NCI-H345 treated with DMSO at 0.1 percent for 48 hours (cell line): ENCODE data around the gene ARL4D.
A peak's percentile ranks its signal among the peaks of the same experiment; 100 is the strongest.
"Not testable (repeated sequence)": the region's sequence is repeated elsewhere in the genome, so short reads cannot be mapped to it uniquely, and the experiment has no call there.

ENCODE experiments used
- DNase-seq: peaks from one replicate; lab custom pipeline; 2025; ENCODE audit not compliant: unreplicated experiment; lab: John Stamatoyannopoulos, UW

ARL4D gene, protein sequence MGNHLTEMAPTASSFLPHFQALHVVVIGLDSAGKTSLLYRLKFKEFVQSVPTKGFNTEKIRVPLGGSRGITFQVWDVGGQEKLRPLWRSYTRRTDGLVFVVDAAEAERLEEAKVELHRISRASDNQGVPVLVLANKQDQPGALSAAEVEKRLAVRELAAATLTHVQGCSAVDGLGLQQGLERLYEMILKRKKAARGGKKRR

DNA sequence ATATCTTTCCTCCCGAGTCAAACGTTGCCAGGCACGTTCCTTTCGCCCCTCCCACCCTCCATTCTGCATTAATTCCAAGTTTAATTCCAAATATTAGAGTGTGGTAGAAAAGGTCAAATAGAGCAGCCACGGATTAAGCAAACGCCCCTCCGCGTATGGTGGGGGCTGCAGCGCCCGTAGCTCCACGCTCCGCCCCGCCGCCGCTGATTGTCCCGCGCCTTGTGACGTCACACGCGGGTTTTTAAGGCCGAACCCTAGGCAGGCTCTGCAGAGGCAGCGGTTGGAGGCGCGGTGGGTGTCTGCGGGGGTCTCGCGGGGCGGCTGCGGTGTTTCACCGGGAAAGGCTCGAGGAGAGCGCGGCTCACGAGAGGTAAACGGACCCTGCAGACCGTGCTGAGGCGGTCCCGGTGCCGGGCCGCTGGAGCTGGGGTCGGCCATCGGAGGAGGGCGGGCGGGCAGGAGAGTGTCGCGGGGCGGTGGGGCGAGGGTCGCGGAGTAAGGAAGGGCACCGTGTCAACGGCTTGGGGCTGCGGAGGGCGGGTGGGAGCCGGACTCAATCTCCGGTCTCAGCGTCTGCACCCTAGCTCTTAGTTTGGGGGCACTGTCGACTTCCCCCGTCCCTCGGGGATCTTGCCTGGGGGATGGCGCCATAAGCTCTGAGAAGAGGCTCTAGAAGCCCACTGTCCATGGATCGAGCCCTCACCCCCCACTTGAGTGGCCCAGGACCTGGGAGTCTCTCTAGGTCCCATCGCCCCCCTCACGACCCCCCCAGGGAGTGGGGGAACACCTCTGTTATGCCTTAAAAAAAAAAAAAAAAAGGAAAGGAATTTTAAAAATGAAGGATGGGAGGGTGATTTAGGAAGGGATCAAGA lies at the start of gene ARL4D:
ARL4D (plus strand) TSS at position 270 of the 872 bp plus-strand sequence. CDS start 740 bp downstream, outside the sequence.
- peak; percentile 76 for DNase-seq

DNA sequence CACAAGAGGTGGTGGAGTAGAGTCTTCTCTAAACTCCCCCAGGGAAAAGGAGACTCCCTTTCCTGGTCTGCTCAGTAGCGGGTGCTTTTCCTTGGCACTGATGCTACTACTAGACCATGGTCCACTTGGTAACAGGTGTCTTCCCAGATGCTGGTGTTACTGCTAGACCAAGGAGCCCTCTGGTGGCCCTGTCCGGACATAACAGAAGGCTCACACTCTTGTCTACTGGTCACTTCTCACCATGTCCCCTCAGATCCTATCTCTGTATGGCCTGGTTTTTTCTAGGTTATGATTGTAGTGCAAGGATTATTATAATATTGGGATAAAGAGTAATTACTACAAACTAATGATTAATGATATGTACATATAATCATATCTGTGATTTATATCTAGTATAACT lies 49.7 kb upstream of the ARL4D start:
- no peak for DNase-seq

DNA sequence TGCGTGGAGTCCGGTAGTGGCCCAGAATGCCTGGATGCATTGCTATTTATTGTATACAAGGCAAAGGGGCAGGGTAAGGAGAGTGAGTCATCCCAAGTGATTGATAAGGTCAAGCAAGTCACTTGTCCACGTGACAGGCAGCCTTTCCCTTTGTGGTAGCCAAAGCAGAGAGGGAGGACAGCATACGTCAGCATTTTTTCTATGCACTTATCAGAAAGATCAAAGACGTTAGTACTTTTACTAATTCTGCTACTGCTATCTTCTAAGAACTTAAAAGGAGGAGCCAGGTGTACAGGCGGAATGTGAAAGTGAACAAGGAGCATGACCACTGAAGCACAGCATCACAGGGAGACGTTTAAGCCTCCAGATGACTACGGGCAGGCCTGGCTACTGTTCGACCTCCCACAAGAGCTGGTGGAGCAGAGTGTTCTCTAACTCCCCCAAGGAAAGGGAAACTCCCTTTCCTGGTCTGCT lies 47.9 kb upstream of the ARL4D start:
- no peak for DNase-seq

DNA sequence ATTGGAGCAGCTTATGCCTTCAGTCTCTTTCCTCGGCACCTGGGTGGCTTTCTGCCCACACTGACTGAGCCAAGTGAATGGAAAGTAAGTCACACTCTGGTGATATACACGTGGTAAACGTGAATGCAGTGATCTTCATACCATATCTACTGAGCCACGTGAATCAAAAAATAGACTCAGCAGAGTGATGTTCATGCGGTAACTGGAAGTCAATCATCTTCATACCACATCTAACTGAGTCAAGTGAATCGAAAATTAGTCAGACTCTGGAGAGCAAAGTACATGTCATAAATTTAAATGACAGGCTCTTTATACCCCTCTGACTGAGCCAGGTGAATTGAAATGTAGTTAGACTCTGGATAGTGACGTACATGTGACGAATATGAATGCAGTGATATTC lies 47.1 kb upstream of the ARL4D start:
- DNase-seq, result no peak

DNA sequence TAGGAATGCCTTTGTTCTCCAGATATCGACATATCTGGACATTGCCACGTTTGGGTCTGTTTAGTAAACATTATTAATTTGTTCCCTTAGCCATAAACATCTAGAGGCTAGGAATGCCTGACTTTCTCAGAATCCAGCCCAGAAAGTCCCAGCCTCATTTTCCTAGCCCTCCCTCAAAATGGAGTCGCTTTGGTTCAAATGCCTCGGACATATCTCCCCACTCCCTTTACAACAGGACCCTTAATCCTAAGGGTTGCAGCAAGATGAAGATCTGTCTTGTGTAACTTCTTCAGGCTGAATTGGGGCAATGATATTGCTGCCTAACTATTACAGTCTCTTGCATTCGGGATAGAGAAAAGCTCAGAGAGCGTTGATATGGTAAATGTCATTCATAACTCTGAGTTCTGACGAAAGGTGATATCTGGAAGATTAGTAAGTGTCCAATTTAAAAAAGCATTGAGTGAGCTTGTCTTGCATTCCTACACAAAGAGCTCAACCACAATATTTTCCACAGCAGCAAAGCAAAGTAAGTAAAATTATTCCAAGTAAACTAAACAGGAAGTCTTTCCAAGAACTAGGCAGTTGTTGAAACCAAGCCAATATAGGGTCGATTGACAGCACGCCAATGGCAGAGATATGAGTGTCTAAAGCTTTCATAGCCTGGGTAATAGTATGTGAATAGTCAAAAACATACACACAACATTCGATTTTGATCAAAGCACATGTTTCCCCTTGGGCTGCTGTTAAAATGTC lies 46.0 kb upstream of the ARL4D start:
- no peak for DNase-seq

DNA sequence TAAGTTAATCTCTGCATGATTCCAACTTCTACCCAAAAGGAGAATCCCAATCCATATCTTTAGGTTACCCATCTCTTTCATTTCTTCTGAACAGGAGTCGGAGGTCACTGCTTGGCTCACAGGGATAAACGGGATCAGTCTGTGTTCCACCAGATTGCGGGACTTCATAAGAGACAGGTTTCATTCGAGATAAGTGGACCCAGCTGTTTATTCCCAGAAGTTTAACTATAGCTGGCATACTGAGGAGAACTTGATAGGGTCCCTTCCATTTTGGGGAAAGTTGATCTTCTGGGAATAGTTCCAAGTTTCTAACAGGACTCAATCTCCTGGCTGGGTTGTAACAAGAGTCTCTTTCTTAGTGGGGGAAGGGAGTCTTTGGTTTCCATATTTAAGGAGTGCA lies 45.4 kb upstream of the ARL4D start:
- DNase-seq, result no peak

DNA sequence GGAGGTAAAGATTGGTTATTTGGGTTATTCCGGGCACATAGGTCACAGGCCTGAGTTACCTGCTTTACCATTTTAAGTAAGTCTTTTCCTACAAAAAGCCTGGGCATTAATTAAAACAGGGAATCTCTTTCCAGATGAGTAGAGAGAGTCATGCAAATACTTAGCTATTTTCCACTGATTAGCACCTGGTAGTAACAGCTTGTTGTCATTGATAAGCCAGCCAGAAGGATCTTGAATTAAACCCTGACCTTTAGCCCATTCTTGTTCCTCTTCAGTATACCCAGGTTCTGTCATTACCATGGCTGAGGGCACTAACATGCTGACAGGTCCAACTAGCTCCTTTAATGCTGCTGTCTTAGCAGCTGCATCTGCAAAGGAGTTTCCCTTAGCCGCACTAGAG lies 44.4 kb upstream of the ARL4D start:
- DNase-seq, result no peak

DNA sequence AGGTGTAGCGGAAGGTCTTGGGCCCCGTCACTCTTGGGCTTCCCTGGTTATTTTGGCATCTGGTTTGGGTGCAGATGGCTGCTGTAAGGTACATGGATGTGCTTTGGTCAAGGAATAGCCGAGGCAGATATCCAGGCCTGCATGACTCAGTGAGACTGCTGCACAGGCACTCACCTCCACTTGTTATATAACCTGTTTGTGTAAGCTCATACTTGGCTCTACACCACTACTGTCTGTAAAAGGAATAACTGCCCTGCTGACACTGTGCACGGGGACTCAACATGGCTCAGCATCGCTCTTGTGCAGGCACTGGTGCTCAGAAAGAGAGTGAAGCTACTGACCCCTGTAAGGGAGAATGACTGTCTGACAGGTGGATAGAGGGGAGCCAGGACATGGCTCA lies 42.3 kb upstream of the ARL4D start:
- DNase-seq, result no peak

DNA sequence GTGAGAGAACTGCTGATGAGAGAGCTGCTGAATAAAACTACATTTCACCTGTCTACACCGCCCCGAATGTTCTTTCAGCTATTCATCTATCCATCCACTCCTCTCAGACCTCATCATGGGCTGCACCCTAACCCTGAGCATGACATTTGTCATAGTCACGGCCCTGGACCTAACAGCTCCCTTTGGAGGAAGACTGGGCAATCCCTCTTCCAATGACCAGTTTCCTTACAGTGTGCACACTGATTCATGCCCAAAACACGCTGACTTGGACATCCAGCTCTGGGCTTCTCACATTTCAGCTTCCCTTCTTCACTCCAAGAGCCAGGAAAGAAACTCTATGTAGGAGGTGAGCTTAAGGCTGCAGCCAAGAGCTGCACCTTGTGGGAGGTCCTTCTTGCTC lies 41.8 kb upstream of the ARL4D start:
- no peak for DNase-seq

DNA sequence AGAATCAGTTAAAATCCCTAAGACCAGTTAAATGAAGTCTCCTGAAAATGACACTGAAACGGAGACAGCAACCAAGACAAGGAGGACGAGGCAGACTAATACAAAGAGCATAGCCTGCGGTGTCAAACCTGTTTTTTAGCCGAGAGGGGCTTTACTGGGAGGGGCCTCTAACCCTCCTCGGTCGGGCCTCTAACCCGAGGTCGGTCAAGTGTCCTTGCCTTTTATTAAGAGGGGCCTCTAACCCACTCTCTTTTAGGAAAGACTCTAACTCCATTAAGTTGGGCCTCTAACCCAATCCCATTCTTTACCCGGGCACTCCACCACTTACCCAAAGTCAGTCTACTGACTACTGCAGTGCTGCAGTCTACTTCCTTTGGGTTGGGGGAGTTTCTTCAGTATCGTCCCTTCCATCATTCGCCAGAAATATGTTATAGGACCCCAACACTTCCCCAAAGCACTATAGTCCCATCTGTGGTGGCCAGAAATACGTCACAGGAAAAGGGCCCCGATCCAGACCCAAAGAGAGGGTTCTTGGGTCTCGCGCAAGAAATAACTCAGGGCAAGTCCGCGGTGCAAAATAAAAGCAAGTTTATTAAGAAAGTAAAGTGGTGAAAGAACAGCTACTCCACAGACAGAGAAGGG lies 39.2 kb upstream of the ARL4D start:
- no peak for DNase-seq

DNA sequence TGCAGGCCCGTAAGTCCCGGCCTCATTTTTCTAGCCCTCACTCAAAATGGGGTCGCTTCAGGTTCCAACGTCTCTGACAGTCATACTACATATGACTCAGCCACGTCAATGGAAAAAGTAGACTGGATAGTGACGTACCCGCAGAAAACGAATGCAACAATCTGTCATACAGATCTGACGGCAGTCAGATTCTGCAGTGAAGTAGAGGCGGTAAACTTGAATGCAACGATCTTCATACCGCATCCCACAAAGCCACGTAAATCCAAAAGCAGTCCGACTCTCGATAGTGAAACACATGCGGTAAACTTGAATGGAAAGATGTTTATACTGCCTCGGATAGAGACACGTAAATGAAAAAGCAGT lies 38.4 kb upstream of the ARL4D start:
- DNase-seq, result no peak

DNA sequence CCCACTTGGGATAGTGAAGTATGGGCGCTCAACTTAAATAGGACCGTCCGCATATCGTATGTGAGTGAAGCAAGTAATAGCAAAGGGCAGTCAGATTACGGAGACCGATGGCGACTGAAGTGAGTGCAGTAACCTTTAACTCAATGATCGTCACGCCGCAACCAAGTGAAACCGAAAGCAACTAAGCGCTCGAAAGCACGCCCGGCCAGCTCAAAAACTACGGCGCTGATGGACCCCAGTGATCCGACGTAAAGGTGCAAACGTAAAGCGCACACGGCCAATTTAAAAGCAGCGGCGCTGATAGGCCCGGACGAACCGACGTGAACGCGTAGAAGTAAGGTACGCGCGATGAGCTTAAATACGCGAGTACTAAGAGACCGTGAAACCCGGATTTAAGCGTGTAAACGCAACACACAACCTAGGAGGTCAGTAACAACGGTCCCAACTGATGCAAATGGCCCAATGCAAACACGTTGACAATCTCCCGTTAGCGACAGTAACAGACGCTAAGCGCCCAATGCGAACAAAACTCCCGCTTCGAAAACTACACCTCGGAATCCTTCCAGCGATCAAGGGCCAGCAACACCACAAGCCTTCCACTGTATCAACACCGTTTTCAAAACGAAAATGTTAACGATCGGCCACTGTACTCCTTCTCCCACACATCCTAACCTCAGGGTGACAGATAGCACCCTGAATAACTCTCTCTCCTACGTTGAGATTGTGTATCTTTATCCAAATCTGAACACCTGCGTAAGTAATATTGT lies 37.9 kb upstream of the ARL4D start:
- peak; percentile 84 for DNase-seq

DNA sequence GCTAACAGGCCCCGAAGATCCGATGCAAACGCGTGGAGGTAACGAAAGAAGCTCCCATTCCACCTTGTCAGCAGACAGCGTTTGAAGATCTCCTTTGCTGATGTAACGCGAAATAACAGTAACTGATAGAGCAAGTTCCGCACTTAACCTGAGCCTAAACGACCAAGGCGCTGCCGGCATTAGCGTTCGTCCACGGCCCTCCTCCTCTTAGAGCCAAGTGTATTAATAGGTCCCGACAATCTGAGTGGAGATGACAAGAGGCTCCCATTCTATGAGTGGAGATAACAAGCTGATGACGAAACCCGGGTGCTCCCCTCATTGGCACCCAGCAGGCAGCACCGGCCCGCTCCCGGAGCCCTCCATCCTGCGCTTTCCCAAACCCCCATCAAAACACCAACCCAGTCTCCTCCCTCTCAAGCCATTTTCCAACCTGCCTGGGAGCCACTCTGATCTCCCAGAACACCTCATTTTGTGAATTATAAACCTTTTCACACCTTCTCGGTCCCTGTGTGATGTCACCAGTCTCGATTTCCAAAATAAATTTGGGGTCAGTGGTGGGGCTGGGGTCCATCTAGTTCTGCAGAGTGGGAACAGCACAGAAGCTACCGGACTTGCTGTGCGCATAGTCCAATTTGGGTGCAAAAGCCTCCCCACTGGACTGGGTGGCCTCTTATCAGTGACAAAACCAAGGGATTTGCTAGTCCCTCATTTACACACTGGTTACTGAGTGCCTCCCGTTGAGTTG lies 35.4 kb upstream of the ARL4D start:
- no peak for DNase-seq

DNA sequence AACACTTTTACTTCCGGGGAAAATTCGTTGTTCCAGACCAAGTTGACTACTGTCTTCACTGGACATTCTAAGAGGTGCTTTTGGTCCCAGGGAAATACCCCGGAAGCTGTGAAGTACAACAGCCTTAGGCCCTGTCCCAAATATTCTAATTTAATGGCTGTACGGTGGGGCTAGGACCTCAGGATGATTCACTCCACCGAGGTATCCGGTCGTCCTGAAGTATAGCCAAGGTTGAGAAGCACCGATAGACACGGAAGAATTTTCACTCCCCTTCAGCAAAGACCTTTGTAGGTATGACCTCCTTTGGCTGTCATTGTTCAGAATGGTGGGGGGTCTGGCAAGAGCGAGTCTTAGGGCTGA lies 34.9 kb upstream of the ARL4D start:
- no peak for DNase-seq

DNA sequence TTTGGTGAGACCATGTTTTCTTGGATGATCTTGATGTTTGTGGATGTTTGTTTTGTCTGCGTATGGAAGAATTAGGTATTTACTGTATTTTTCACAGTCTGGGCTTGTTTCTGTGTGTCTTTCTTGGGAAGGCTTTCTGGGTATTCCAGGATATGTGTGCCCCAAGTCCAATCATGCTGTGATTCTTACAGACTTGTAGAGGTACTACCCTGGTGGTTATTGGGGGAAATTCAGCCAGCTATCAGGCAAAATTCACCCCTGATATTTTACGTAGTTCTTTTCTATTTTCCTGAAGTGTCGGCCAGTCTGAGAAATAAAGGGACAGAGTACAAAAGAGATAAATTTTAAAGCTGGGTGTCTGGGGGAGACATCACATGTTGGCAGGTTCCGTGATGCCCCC lies 33.4 kb upstream of the ARL4D start:
- no peak for DNase-seq

DNA sequence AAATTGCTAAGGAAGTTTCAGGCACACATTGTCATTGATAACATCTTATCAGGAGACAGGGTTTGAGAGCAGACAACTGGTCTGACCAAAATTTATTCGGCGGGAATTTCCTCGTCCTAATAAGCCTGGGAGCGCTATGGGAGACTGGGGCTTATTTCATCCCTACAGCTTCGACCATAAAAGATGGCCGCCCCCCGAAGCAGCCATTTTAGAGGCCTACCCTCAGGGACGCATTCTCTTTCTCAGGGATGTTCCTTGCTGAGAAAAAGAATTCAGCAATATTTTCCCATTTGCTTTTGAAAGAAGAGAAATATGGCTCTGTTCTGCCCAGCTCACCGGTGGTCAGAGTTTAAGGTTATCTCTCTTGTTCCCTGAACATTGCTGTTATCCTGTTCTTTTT lies 32.9 kb upstream of the ARL4D start:
- DNase-seq, result not testable (repeated sequence)

DNA sequence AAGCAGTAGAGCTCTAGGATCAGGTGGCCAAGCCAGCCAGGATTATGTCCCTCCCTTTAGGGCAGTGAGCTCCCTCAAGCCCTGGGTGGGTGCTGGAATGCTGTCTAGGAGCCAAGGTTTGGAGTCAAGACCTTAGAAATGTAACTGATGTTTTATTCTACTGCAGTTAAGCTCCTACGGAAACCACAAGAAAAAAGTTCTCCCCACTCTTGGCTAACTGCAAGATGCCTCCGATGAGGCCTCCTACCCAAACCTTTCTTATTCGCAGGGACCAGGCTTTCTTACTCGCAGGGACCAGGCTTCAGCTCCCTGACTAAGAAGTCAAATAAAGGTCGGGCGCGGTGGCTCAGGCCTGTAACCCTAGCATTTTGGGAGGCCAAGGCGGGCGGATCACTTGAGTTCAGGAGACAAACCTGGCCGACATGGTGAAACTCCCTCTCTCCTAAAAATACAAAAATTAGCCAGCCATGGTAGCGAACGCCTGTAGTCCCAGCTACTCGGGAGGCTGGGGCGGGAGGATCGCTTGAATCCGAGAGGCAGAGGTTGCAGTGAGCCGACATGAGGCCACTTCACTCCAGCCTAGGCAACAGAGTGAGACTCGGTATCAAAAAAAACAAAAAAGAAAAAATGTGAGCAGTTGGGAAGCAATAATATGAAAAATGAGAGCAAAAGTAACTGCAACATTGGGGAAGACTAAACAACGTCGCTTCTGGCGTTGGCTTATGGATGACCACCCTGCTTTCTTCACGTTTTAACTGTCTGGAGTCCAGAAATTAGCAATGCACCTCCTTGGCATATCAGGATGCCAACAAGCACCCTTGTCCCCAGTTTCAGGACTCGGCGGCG lies 31.7 kb upstream of the ARL4D start:
- no peak for DNase-seq

DNA sequence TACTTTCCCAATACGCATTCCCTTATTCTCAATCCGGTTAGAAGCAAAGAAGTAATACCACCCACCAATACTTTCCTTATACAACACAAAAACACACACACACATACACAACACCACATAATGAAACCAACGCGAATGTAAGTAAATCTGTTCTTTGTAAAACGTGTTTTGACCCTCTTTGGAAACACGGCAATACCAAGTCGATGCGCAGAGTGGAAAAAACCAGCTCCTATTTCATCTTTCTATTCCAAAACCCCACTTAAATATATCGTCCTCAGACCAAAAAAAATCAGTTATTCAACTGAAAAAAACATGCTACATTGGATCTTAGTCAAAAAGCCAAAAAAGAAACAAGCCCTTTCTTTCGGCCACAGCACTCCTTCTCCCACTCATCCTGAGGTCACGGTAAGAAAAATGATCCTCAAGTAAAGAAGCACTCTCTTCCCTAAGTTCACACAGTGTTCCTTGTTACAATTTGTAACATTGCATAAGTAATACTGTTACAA lies 31.0 kb upstream of the ARL4D start:
- peak; percentile 79 for DNase-seq
